A673 (cell line): ENCODE results near the gene SURF6. TPM values are rescaled to one million over a fixed set of nuclear protein-coding genes. Genes with fewer than 3 reads are reported as not detected.

Experiments used
- BruUV-seq: library from RNA; stranded (reverse); fragments of 400-500 nt; replicated peaks from 2 replicates; lab custom pipeline; 2021; lab: Mats Ljungman, UMichigan
- CTCF ChIA-PET: fragments of 300-600 bp; sonication (Branson Sonifier 250); formaldehyde crosslinking; loops from one replicate; lab custom pipeline; 2022; ENCODE audit warnings: antibody characterized with exemption; lab: Charles Lee
- POLR2A ChIA-PET: fragments of 300-600 bp; sonication (Branson Sonifier 250); formaldehyde crosslinking; loops from one replicate; lab custom pipeline; 2022; ENCODE audit warnings: antibody characterized with exemption; ENCODE audit not compliant: low non-redundant PET; lab: Charles Lee
- DNase-seq: peaks from one replicate; pipeline ENCODE4 v3.0.0-alpha.2; 2015; ENCODE audit warnings: low spot score
- H3K27ac ChIP-seq: fragments of 200-600 bp; sonication (generic); 2 replicates; pipeline ENCODE4 v1.5.1; 2016; ENCODE audit warnings: mixed run types, low read depth, mild to moderate bottlenecking, mixed read lengths, antibody characterized with exemption, low read length; ENCODE audit not compliant: poor library complexity, severe bottlenecking
- H3K27me3 ChIP-seq: fragments of 200-600 bp; sonication (generic); replicated peaks from 2 replicates; pipeline ENCODE4 v1.6.1; 2017; ENCODE audit warnings: mixed run types, low read depth, mild to moderate bottlenecking, mixed read lengths, antibody characterized with exemption, low read length; ENCODE audit not compliant: insufficient read depth, poor library complexity
- H3K36me3 ChIP-seq: fragments of 200-600 bp; sonication (generic); 2 replicates; pipeline ENCODE4 v1.6.1; 2016; ENCODE audit warnings: mixed run types, mild to moderate bottlenecking, mixed read lengths, antibody characterized with exemption, low read length; ENCODE audit not compliant: insufficient read depth, poor library complexity, severe bottlenecking
- H3K4me1 ChIP-seq: fragments of 200-600 bp; sonication (generic); 2 replicates; pipeline ENCODE4 v1.6.1; 2017; ENCODE audit warnings: mixed run types, mild to moderate bottlenecking, mixed read lengths, antibody characterized with exemption, low read length; ENCODE audit not compliant: insufficient read depth, poor library complexity, severe bottlenecking
- H3K4me3 ChIP-seq: fragments of 200-600 bp; sonication (generic); 2 replicates; pipeline ENCODE4 v1.5.1; 2016; ENCODE audit warnings: low read depth, mixed run types, mild to moderate bottlenecking, mixed read lengths, low read length; ENCODE audit not compliant: poor library complexity, severe bottlenecking
- H3K9me3 ChIP-seq: fragments of 200-600 bp; sonication (generic); 2 replicates; pipeline ENCODE4 v1.6.1; 2016; ENCODE audit warnings: mixed run types, low read depth, mild to moderate bottlenecking, mixed read lengths, antibody characterized with exemption, low read length; ENCODE audit not compliant: poor library complexity, severe bottlenecking
- EZH2 ChIP-seq: fragments of 200-600 bp; sonication (generic); IDR thresholded peaks from 2 replicates; pipeline ENCODE4 v1.6.1; 2017; ENCODE audit warnings: borderline replicate concordance, low read depth, mild to moderate bottlenecking, mixed read lengths, antibody characterized with exemption, low read length; ENCODE audit not compliant: poor library complexity, severe bottlenecking
- intact Hi-C: fragments of 100-400 bp; cut with micrococcal nuclease; formaldehyde crosslinking; loops from one replicate; pipeline ENCODE4 v1.10.0; 2022; ENCODE audit not compliant: unreplicated experiment
- total RNA-seq: library from RNA; stranded (reverse); gene quantifications from 2 replicates; pipeline ENCODE4 v1.2.3, GENCODE V29; 2021
- TF ChIP-seq, protein P1 (sequence below): fragments of 300-800, 200-600 bp; sonication (generic); conservative IDR thresholded peaks from 2 replicates; pipeline ENCODE4 v1.5.1; 2017; ENCODE audit warnings: low read depth, mild to moderate bottlenecking, antibody characterized with exemption, low read length, moderate library complexity, mixed read lengths

The SURF6 gene
- total RNA-seq, 1 experiment from 2014 or later = 36.6 TPM

DNA sequence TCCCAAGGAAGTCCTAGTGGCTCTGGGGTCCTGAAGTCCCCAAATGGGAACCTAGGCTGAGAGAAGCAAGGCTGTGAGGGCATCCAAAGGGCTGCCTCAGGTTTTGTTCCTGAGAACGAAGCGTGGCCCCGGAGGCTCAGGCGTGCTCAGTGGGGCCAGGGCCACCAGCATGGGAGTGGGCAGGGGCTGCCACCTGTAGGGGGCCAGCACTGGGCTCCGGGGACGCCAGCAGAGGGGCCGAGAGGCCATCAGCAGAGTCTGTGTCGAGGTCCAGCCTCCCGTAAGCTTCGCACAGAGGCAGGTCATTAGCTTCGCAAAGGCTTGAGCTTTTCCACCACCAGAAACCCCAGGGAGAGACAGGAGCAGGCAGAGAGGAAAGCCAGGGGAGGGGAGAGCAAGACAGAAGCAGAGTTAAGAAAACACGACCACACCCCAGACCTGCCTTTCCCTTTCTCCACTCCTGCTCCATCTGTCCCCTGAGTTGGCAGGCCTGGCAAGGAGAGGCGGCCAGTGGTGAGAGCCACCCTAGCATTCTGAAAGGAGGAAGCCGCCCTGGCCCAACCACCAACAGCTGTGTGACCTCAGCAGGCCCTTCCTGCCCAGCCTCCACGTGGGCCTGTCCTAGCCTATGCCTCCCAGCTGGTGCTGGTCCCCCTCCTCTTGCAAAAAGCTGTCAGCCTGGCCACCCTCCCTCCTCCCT, 5.5 kb upstream of the SURF6 start:
- no peak overlapping the region for H3K27ac ChIP-seq
- no peak for DNase-seq
- peaks cover 66% of the 10 kb centered on the region for H3K36me3 ChIP-seq
- H3K27me3 ChIP-seq = no peaks in the 10 kb centered on the region
- intact Hi-C loops = no loop called here
- no peaks in the 10 kb centered on the region for H3K9me3 ChIP-seq
- TF ChIP-seq, protein P1, sequence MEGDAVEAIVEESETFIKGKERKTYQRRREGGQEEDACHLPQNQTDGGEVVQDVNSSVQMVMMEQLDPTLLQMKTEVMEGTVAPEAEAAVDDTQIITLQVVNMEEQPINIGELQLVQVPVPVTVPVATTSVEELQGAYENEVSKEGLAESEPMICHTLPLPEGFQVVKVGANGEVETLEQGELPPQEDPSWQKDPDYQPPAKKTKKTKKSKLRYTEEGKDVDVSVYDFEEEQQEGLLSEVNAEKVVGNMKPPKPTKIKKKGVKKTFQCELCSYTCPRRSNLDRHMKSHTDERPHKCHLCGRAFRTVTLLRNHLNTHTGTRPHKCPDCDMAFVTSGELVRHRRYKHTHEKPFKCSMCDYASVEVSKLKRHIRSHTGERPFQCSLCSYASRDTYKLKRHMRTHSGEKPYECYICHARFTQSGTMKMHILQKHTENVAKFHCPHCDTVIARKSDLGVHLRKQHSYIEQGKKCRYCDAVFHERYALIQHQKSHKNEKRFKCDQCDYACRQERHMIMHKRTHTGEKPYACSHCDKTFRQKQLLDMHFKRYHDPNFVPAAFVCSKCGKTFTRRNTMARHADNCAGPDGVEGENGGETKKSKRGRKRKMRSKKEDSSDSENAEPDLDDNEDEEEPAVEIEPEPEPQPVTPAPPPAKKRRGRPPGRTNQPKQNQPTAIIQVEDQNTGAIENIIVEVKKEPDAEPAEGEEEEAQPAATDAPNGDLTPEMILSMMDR = no peak
- H3K4me3 ChIP-seq = no peak overlapping the region
- no TSS peak for BruUV-seq
- CTCF ChIA-PET = interaction anchor here (0.5 kb wide), 1 partner anchor 23 kb away, joined by 7 read pairs; no protein-coding TSS in a partner anchor
- POLR2A ChIA-PET = no interaction called here
- H3K4me1 ChIP-seq = peaks cover 8% of the 10 kb centered on the region

DNA sequence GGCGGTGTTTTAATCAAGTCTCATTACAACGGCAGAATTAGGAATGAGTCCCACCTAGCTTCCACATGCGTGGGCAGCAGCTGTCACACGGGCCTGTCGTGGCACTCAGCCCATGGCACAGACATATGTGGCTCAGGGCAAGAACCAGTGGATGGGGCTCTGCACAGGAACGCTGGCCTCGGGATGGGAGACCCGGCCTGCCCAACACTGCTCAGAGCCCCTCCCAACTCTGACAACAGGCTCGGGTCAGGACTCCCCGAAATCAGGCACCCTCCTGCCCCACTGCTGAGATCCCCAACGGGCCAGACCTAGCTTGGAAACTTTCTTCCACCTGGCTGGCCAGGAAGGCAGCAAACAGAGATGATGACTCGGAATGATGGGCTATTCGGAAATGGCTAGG, 4.9 kb upstream of the SURF6 start:
- intact Hi-C loops = no loop called here
- no peak overlapping the region for H3K27ac ChIP-seq
- H3K4me3 ChIP-seq = no peak overlapping the region
- BruUV-seq = no TSS peak
- no peaks in the 10 kb centered on the region for H3K27me3 ChIP-seq
- ChIA-PET POLR2A (no interaction called here), CTCF (no interaction called here)
- DNase-seq = no peak
- H3K4me1 ChIP-seq = peaks cover 3% of the 10 kb centered on the region
- H3K9me3 ChIP-seq = no peaks in the 10 kb centered on the region
- peaks cover 63% of the 10 kb centered on the region for H3K36me3 ChIP-seq
- TF ChIP-seq EZH2 = no peak
- TF ChIP-seq, protein P1 = no peak

DNA sequence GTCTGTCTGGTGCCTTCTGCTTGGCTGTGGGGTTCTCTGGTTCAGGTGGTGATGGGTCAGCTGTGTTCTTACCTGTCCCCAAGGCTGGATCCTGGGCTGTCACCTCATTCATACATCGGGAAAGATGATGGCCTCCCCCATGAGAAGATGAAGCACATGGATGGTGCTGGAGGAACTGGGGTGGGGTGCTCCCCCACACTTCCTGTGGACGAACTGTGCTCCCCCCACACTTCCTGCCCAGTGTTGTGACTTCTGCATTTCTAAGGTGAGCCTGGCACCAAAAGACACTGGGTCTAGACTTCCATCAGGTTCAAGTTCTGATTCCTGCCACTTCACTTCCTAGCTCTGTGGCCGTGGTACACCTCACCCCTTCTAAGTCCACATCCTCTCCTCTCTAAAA, 4.3 kb upstream of the SURF6 start:
- no peak overlapping the region for H3K4me3 ChIP-seq
- no peaks in the 10 kb centered on the region for H3K9me3 ChIP-seq
- ChIA-PET CTCF (no interaction called here), POLR2A (no interaction called here)
- H3K27me3 ChIP-seq = no peaks in the 10 kb centered on the region
- peaks cover 56% of the 10 kb centered on the region for H3K36me3 ChIP-seq
- no peak for DNase-seq
- TF ChIP-seq, protein P1 = no peak
- TF ChIP-seq EZH2 = no peak
- intact Hi-C loops = no loop called here
- no peak overlapping the region for H3K27ac ChIP-seq
- peaks cover 5% of the 10 kb centered on the region for H3K4me1 ChIP-seq
- no TSS peak for BruUV-seq
